ENCODE data around the gene MKX. TPM values are rescaled to one million over a fixed set of nuclear protein-coding genes. Genes with fewer than 3 reads are reported as not detected.
A peak's percentile ranks its signal among the peaks of the same experiment; 100 is the strongest.

The MKX gene
- total RNA-seq, 1 donor from 2014 or later = not detected

- Mint-ChIP-seq H3K36me3 (no peaks in the 10 kb centered on the region), H3K27me3 (ENCODE audit: low read depth) (no peaks in the 10 kb centered on the region), H3K4me1 (peaks cover 8% of the 10 kb centered on the region), H3K27ac (no peak overlapping the region), H3K9me3 (peaks cover 3% of the 10 kb centered on the region), H3K4me3 (no peak overlapping the region)
- TF ChIP-seq CTCF (IDR thresholded peaks at IDR 0.05; ENCODE audit: unreplicated experiment) = no peak
- DNase-seq (ENCODE audit: low spot score in 2 of 2, unreplicated experiment in 2 of 2) = no peak
These were observed 64.7 kb downstream of the MKX start for GRCh38 chr10:27680691-27681605.

- TF ChIP-seq CTCF (IDR thresholded peaks at IDR 0.05; ENCODE audit: unreplicated experiment) = no peak
- no peak for DNase-seq (ENCODE audit: low spot score in 2 of 2, unreplicated experiment in 2 of 2)
- Mint-ChIP-seq H3K4me3 (no peak overlapping the region), H3K9me3 (no peaks in the 10 kb centered on the region), H3K27ac (peak overlapping the region; percentile 36), H3K36me3 (no peaks in the 10 kb centered on the region), H3K27me3 (ENCODE audit: low read depth) (no peaks in the 10 kb centered on the region), H3K4me1 (peaks cover 8% of the 10 kb centered on the region)
These were observed 65.5 kb downstream of the MKX start for GRCh38 chr10:27680006-27680557.

- no peak for DNase-seq (ENCODE audit: low spot score in 2 of 2, unreplicated experiment in 2 of 2)
- peaks cover 8% of the 10 kb centered on the region for H3K4me1 Mint-ChIP-seq
- no peak overlapping the region for H3K4me3 Mint-ChIP-seq
- TF ChIP-seq CTCF (IDR thresholded peaks at IDR 0.05; ENCODE audit: unreplicated experiment) = no peak
- no peaks in the 10 kb centered on the region for H3K9me3 Mint-ChIP-seq
- H3K36me3 Mint-ChIP-seq = no peaks in the 10 kb centered on the region
- H3K27ac Mint-ChIP-seq = peak overlapping the region; percentile 36
- H3K27me3 Mint-ChIP-seq (ENCODE audit: low read depth) = no peaks in the 10 kb centered on the region
These were observed 66.2 kb downstream of the MKX start for GRCh38 chr10:27679369-27679912.

GRCh38 chr10:27678166-27678565 is 67.5 kb downstream of the MKX start:
- no peak for TF ChIP-seq CTCF (IDR thresholded peaks at IDR 0.05; ENCODE audit: unreplicated experiment)
- Mint-ChIP-seq H3K4me1 (peaks cover 12% of the 10 kb centered on the region), H3K4me3 (no peak overlapping the region), H3K27me3 (ENCODE audit: low read depth) (no peaks in the 10 kb centered on the region), H3K9me3 (no peaks in the 10 kb centered on the region), H3K27ac (no peak overlapping the region), H3K36me3 (no peaks in the 10 kb centered on the region)
- DNase-seq (ENCODE audit: low spot score in 2 of 2, unreplicated experiment in 2 of 2) = no peak

- Mint-ChIP-seq H3K36me3 (no peaks in the 10 kb centered on the region), H3K4me3 (no peak overlapping the region), H3K4me1 (peaks cover 4% of the 10 kb centered on the region), H3K27me3 (ENCODE audit: low read depth) (no peaks in the 10 kb centered on the region), H3K9me3 (no peaks in the 10 kb centered on the region), H3K27ac (no peak overlapping the region)
- TF ChIP-seq CTCF (IDR thresholded peaks at IDR 0.05; ENCODE audit: unreplicated experiment) = no peak
- DNase-seq (ENCODE audit: low spot score in 2 of 2, unreplicated experiment in 2 of 2) = no peak
These were observed 72.6 kb downstream of the MKX start for GRCh38 chr10:27673065-27673464.

Data from mesothelial cell of epicardium (in vitro differentiated cells).